Stimulated activated CD8-positive, alpha-beta memory T cell treated with anti-CD3 and anti-CD28 coated beads, Interleukin-15, amount 100 ng/mL, for 48 hours (primary cell): ENCODE measurements around the gene RAD51C.
"Not testable (repeated sequence)": the region's sequence is repeated elsewhere in the genome, so short reads cannot be mapped to it uniquely, and the experiment has no call there.

ENCODE experiments used
- DNase-seq, 2 donors: peaks; one replicate each; pipeline ENCODE4 v3.0.0-alpha.2; 2020; ENCODE audit warnings: low read depth in 2 of 2

The RAD51C gene

DNA sequence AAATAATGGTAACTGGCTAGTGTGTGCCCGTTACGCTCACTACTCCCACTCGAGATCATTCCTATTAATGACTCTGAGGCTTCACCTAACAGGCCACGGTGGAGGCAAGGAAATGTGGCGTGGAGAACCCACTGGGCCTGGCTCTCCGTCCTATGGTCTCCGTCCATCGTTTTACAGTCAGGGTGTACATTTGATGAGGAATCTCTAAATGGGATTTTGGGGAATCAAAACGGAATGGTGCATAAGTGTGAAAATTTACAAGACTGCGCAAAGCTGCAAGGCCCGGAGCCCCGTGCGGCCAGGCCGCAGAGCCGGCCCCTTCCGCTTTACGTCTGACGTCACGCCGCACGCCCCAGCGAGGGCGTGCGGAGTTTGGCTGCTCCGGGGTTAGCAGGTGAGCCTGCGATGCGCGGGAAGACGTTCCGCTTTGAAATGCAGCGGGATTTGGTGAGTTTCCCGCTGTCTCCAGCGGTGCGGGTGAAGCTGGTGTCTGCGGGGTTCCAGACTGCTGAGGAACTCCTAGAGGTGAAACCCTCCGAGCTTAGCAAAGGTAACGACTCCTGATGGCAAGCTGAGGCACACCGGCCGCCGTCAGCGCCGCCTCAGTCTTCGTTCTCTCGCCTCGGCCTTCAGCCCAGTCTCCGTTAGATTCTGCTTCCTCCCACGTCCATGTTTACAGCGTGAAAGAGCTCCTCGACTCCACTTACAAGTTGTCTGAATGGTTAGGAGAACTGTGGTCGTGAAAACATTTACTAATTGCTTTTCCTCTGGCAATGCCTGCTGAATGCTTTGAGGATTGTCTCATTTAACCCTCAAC is at the start of gene RAD51C:
Gene RAD51C (plus strand): TSS at position 364 of the 817 bp plus-strand sequence. CDS start 42 bp downstream, at position 406.
- DNase-seq, result peak; percentile 82 to 87

DNA sequence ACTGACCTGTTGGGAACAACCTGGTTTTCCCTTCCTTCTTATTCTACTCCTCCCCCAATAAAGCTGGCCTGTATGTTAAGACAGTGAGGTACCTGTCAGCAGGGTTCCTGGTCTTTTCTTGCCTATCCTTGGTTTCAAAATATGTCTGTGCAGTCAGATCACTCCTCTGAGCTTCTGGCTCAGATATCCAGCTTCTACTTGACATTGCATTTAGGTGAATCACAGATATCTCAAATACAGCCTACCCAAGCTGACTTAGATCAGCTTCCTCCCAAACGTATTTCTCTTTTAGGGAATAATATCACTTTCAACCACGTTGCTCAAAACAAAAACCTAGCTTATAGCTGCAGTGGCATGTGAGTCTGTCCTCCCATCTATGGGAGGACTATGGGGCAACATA is 49.3 kb upstream of the RAD51C start:
- DNase-seq, result no peak

DNA sequence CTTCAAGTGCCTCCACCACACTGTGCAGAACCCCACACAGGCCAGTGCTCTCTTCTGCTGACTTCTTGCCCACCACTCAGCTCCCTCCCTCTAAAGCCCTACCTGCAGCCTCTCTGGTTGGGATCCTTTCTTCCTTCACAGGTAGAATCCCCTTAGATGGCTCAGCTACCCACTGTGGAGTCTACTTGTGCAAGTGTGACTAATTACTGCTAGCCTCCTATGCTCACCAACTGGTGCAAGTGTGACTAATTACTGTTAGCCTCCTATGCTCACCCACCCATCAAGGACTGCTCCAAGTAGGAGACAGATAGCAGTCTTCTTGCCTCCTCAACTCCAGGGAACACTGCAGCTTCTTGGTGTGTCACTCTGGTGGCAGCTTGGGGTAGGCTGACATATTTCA is 44.2 kb upstream of the RAD51C start:
- no peak for DNase-seq

DNA sequence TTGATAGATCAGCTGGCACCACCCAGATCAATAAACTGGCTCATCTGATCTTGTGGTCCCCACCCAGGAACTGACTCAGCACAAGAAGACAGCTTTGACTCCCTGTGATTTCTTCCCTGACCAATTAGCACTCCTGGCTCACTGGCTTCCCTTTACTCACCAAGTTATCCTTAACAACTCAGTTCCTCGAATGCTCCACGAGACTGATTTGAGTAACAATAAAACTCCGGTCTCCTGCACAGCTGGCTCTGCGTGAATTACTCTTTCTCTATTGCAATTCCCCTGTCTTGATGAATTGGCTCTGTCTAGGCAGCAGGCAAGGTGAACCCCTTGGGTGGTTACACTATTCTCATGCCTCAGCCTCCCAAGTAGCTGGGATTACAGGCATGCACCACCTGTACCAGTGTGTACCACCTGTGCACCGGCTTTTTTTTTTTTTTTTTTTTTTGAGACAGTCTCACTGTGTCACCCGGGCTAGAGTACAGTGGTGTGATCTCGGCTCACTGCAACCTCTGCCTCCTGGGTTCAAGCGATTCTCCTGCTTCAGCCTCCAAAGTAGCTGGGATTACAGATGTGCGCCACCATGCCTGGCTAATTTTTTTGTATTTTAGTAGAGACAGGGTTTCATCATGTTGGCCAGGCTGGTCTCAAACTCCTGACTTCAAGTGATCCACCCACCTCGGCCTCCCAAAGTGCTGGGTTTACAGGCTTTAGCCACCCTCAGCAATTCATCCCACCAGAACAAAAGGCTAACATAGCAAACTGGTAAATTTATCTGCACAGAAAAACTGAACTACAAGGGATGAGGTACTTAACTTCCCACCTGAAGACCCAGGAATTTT is 34.2 kb upstream of the RAD51C start:
- DNase-seq, result not testable (repeated sequence)

- DNase-seq, result peak; percentile 55 to 62
These were observed 33.3 kb upstream of the RAD51C start for GRCh38 chr17:58658804-58659713.

GRCh38 chr17:58659714-58660084 is 32.7 kb upstream of the RAD51C start:
- not testable (repeated sequence) for DNase-seq

DNA sequence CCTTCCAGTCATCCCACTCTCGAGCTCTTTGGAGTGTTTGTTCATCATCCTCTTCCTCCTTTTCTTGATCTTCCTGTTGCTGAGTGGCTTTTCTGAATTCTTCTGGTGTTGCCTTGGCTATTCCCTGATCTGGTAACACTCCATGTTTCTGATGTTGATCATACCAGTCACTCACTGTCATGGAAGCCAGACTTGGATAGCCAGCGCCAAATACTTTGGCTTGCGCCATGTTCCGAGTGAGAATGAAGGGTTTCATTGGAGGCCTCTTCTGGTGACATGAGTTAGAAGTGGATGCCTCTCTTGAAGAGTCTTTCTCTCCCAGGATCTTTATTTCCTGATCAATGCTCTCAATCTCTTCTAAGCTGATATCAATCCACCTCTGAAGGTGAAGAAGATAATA is 31.8 kb upstream of the RAD51C start:
- DNase-seq, result no peak

DNA sequence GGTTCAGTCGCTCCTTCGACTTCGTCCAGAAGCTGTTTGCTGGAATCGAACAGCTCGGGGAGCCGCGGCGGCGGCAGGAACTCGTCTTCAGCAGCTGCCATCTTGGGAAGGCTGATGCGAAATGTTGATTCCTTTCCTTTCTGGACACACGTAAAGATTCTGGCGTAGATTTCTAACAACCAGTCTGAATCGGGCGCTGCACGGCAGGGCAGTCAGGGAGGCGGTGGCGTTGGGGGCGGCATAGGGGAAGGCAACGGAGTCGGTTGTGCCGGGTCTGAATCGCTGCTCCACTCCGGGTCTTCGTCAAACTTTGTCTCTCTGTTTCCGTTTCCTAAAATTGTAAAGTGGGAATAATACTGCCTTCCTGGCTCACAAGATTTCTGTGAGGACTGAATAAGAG is 30.9 kb upstream of the RAD51C start:
- no peak for DNase-seq

DNA sequence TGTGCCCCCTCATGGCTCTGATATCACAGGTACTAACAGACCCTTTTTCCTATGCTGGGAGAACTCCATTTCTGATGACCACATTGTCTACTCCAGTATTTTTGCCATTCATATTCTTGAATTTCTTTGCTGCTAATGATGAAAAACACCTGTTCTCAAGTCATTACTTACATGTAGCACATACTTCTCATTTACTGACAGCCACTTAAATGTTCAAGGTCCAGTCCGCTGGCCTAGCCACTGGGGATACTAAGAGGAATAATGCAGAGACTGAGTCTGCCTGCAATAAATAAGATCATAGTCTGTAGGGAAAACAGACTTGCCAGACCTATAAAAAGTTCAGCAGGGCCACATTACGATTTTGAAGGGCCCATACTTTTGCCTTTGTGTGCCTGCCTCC is 28.1 kb upstream of the RAD51C start:
- DNase-seq, result no peak

DNA sequence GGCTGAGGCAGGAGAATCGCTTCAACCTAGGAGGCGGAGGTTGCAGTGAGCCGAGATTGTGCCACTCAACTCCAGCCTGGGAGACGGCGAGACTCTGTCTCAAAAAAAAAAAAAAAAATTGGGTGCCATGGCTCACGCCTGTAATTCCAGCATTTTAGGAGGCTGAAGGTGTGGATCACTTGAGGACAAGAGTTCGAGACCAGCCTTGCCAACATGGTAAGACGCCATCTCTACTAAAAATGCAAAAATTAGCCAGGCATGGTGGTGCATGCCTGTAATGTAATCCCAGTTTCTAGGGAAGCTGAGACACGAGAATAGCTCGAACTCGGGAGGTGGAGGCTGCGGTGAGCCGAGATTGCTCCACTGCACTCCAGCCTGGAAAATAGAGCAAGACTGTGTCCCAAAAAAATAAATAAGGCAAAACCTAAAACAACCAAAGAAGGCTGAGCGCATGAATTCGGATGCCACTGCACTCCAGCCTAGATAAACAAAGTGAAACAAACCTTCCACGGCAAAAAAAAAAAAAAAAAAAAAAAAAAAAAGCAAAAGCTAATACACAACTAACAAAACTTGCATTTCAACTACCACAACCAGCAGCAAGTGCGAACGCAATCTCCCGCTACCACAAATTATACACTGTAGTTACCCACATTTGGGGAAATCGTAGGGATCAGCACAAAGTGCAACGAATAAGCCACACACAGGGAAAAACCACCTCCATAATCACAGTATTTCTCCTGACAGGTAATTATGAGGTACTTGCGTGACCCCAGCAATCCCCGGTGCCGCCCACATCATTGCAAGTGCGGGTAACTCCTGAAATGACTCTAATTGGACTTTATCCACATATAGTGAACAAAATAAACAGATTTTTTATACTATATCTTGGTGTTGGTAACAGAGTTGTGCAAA is 26.2 kb upstream of the RAD51C start:
- DNase-seq, result no peak

- no peak for DNase-seq
These were observed 25.5 kb upstream of the RAD51C start for GRCh38 chr17:58666858-58667267.

GRCh38 chr17:58667934-58668597 is 24.3 kb upstream of the RAD51C start:
- DNase-seq, result no peak

DNA sequence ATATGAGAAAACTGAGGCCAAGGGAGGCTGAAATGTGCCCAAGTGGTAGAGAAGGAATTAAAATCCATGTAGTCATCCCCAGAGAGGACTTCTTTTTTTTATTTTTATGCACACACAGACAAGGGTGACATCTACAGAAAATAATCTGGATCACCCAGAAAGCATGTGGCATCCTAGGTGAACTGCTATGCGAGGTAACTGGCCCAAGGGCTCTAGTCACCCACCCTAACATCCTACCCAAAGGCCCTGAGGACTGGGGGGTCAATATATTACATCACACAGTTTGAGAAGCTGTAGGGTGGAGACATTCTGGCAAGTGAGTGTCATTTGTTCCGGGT is 23.8 kb upstream of the RAD51C start:
- DNase-seq, result no peak

DNA sequence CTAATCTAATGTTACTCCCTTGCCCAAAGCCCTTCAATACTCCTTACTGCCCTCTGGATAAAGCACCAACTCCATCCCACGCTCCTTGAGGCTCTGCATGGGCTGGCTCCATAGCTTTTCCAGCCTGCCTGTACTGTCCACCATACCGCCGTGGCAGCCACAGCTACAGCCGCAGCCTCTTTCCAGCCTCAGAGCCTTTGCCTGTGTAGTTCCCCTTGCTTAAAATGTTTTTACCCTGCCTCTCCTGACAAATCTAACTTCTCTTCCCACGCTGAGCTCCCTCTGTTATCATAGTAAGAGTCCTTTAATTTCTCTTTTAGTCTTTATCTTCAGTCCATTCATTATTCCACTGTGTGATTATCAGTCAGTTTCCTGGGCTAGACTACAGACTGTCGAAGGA is 22.5 kb upstream of the RAD51C start:
- no peak for DNase-seq

DNA sequence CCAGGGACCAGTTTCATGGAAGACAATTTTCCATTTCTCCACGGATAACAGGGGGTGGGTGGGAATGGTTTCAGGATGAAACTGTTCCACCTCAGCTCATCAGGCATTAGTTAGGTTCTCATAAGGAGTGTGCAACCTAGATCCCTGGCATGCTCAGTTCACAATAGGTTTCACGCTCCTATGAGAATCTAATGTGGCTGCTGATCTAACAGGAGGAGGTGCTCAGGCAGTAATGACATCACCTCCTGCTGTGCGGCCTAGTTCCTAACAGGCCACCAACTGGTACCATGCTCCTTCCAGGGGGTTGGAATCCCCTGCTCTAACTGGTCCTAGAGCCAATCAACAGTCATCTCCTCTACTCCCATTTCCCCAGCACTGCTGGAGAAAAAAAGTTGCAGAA is 20.4 kb upstream of the RAD51C start:
- no peak for DNase-seq

- DNase-seq, result no peak
These were observed 15.1 kb upstream of the RAD51C start for GRCh38 chr17:58677194-58677880.

- DNase-seq, result not testable (repeated sequence)
These were observed 14.1 kb upstream of the RAD51C start for GRCh38 chr17:58678287-58678686.

- no peak for DNase-seq
These were observed 13.0 kb upstream of the RAD51C start for GRCh38 chr17:58679263-58680037.

DNA sequence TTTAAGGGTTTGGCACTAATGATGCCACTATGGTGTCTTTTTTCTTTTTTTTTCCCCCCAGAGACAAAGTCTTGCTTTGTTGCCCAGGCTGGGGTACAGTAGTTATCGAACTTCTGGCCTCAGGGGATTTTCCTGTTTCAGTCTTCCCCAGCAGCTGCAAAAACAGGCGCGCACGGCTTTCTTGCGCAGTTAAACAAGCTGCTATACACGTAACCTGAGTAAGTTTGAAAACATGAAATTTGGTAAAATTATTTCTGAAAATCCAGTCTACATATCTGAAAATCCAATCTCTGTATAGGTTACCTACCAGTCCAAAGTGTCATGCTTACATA is 12.4 kb upstream of the RAD51C start:
- no peak for DNase-seq
